ENCODE measurements around the gene YWHAB.
"Not testable (repeated sequence)": the region's sequence is repeated elsewhere in the genome, so short reads cannot be mapped to it uniquely, and the experiment has no call there.

Gene YWHAB

DNA sequence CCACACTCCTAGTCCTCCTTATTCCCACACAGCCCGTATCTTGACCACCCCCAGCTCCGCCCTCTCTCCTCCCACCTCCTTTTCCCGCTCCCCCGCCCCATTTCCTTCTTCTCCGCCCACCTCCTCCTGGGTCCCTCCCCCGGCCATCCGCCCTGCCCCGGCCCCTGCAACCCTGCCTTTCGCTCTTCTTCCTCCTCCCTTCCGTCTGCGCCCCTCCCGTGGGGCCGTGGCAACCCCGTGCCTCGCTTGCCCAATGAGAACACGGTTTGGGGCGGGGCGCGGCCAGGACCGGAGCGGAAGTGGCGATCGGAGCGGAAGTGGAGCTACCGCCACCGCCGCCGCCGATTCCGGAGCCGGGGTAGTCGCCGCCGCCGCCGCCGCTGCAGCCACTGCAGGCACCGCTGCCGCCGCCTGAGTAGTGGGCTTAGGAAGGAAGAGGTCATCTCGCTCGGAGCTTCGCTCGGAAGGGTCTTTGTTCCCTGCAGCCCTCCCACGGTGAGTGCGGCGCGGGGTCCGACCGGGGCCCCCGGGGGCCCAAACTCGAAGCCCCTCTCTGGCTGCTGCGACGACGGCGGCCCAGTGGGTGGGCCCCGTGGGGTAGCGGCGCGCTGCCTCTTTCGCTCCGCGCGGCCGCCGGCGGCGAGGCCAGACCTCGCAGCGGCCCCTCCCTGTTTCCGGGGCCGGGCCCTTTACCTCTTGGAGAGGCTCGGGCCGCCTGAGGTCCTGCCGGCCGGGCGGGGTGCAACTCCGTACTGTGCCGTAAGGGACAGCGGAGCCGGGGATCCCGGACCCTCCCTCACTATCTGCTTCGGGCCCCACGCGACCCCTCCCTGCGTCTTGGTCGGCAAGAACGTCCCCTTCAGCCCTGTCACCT, at the start of gene YWHAB:
Gene YWHAB (plus strand): TSS at position 314 of the 874 bp plus-strand sequence. CDS start 15,829 bp downstream, outside the sequence.
- DNase-seq: peak; percentile 95

DNA sequence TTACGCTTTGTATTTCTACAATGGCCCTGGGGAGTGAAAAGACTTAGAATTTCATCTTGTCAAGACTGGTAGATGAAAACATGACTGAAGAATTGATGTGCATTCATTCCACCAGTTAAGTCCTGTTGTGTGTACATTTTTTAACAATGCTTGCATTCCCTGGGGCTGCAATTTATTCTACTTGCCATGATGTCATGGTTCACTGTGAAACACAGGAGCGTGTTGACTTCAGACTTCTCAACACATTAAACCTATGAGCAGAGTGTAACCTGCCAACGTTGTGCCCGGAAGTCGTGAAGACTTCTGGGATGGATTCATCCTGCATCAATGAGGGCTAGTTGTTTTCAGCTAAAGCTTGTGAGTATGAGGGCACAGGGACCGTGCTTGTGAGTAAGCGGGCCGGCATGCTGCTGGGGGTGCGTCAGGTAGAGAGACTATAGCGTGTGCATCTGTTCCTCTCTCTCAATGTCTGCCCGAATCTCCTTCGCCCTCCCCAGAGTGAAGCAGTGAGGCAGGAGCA, 48.8 kb upstream of the YWHAB start:
- no peak for DNase-seq

DNA sequence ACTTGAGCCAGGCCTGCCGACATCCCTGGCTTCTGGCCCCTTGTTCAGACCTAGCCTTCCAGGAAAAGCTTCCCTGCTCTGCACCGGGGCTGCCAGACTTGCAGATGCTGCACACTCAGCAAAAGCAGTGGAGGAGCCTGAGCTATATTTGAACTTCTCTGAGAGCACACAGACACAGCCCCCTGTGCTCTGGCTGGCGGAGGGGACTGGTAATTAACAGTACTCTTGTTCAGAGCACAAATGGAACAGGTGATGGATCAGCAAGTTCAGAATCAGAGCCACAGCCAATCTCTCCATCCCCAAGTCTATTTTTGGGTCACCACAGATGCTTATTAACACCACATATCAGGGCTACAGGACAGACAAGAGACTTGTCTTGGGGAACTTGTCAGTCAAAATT, 47.6 kb upstream of the YWHAB start:
- DNase-seq: no peak

DNA sequence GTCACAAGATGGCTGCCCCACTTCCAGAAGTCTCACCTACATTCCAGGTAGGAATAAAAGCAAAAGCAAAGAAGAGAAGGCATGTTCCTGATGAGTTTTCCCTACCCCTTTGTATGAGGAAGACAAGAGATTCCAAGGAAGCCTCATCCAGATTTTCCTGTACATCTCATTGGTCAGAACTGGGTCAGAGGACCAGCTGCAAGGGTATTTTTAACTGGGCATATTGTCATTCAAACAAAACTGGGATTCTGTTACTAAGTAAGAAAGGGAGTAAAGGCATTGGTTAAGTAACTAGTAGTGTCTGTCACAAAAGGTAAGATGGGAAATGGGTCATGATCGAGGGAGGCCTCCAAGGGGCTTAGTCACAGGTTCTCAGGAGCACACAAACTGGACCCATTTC, 47.0 kb upstream of the YWHAB start:
- DNase-seq: no peak

DNA sequence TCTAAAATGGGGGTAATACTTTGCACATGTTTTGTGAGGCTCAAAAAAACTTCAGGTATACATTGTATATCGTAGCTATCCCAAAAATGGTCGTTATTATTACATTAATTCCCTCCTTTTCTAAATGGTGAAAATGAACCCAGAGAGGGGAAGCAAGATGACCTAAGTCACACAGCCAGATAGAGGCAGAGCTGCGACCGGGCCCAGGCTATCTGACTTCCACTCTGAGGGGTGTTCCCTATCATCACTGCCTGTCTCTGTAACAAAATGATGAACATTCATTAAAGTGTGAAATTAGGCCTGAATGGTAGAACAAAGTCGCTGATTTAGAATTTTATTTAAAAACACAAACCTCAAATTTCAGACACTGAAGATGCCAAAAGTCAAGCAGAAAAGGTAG, 46.0 kb upstream of the YWHAB start:
- DNase-seq: no peak

DNA sequence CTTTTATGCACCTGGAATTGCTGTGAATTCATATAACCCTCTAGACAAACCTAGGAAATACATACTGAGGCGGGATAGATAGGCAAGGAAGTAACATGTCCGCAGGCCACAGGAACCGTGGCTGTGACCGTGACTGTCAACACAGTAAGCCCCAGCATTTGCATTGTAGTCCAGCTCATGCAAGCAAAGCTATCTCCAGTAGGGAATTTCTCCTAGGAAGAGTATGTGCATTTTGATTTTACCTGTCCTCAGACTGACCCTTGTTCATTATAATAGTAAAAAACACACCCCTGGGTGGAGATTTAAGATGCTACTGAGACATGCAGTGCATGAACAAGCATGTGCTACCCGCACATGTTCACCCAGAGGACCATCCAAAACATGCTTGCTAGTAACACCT, 44.7 kb upstream of the YWHAB start:
- no peak for DNase-seq

DNA sequence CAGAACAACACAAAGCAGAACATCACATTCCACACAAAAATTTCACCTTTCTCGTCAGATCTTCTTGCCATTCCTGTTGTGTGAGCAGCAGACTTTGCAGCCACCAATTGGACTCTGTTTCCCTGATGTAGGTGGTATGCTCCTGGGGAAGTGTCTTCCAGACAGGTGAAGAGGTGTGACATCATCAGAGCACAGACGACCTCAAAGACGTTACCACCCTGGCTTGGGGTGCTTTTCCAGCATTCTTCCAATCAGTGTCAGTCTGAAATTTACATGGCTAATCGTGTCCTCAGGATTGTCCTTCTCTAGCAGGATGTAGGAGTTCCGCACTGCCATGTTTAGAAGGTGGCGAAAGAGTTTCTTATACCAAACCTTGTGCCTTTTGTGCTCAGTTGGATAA, 43.5 kb upstream of the YWHAB start:
- DNase-seq: no peak

DNA sequence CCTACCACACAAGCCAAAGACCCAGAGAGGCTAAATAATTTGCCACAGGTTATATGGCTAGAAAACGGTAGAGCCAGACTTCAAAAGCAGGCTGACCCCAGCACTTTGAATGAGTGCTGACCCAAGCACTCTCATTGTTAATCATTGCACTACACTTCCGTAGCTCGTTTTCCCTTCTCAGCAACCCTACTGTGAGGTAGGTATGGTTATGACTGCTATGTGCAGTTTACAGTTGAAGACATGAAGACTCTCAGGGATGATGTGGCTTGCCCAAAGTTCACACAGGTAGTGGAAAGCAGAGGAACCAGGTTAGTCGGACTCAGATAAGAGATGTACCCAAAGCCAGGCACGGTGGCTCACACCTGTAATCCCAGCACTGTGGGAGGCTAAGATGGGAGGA, 41.6 kb upstream of the YWHAB start:
- DNase-seq: no peak

DNA sequence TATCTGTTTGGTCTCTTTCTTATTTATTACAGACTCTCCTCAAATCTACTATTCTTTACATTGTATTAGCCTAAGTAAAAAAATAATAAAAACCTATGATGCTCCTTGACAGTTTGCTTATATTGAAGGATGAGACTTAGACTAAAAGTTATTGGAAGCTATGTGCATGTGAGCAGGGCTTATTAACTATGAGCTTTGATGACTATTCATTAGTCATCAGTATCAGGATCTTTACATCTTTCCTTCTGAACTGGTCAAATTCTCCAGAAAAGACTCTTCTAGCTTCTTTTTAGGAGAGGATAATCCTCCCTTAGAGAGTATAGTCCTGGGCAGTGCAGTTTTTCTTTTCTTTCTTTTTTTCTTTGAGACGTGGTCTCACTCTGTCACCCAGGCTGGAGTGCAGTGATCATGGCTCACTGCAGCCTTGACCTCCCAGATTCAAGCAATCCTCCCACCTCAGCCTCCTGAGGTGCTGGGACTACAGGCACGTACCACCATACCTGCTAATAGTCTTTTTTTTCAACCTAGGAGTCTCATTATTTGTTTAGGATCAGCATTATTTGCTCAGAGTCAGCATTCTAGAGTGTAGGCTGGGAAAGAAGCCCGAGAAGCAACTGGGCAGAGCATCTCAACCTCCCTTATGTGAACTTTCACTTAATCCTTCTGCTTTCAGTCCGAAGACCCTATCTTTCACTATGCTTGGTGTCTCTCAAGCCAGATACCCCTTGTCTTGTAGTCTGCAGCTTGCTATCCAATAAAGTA, 37.1 kb upstream of the YWHAB start:
- no peak for DNase-seq

DNA sequence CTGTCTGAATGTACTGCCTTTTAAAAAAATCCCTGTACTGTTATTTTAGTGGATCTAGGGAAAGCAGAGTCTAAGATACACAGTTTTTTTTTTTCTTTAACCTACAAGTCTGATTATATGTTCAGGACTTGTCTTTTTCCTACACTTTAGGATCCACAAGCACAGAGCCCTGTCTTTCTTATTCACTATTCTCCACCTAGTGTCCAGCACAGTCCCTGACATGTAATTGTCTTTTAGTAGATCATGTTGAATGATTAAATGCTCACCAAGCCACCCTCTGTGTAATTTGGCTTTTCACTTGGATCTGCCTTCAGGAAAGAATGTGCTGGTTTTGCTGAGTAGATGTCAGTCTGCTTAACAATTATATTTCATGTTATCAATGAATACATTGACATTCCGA, 35.8 kb upstream of the YWHAB start:
- no peak for DNase-seq

DNA sequence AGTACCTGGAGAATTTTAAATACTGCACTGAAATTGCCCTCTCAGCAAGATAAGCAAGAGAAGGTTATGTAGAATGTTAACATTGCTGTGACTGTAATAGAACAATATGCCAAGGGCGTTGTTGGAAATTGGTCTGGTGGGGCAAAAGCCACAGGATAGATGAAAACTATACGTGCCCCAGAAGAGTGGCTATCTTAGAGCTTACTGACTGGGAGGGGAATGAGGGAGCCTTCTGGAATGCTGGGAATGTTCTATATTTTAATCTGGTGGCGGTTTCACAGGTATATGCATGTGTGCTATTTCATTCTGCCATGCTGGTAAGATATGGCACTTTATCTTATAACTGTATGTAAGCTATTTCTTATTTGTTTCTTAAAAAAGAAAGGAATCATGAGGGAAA, 35.2 kb upstream of the YWHAB start:
- no peak for DNase-seq

DNA sequence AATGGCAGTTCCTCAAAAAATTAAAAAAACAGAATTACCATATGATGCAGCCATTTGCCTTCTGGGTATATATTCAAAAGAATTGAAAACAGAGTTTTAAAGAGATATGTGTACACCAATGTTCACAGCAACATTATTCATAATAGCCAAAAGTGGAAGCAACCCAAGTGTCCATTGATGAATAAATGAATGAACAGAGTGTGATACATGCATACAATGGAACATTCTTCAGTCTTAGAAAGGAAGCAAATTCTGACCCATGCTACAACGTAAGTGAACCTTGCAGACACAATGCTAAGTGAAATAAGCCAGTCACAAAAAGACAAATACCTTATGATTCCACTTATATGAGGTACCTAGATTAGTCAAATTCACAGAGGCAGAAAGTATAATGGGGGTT, 34.7 kb upstream of the YWHAB start:
- no peak for DNase-seq

DNA sequence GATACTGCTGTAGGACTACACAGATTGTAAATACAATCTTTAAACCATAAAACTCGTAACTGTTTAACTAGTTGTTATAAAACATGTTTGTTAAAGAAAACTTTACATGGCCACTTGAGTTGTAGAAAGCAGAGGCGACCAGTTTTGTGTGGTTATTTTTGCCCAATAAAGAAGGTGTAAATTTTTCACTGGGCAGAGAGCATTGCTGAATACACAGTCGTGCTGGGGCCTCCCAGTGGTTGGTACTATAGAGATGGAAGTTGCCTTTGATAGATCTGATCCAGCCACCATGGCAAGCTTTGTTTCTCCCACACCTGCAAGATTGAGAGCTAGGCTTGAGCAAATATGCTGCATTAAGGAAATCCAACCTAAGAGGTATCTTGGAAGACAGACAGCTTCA, 34.0 kb upstream of the YWHAB start:
- no peak for DNase-seq

DNA sequence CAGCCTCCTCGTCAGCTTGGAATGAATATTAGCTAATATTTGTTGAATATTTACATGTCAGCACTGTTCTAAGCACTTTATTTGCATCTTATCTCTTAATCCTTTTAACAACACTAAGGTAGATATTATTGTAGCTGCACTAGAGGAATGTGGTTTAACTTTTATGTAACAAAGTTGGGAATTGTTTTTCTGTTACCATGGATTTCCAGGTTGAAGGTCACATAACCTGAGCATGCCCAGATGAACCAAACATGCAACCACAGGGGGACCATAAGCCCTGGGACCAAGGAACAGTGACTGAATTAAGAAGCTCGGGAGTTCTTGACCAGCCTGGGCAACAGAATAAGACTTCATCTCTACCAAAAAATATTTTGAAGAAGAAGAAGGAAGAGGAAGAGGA, 29.1 kb upstream of the YWHAB start:
- DNase-seq: no peak

DNA sequence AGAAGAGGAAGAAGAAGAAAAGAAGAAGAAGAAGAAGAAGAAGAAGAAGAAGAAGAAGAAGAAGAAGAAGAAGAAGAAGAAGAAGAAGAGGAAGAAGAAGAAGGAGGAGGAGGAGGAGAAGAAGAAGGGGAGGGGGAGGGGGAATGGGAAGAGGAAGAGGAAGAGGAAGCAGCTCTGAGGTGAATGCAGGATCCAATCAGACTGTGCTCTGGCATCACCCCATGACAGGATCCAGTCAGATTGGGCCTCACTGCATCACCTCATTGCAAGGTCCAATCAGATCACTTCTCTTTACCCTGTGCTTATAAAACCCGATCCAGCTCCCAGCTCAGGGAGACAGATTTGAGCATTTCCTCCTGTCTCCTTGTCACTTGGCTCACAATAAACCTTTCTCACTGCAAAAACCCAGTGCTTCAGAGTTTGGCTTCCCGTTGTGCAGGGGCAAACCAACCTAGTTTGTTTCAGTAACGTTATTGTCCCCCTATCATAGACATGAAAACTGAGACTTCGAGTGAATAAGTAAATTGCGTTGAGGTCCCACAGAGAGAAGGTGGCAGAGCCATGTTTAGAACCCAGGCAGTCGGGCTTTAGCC, 28.6 kb upstream of the YWHAB start:
- DNase-seq: no peak

DNA sequence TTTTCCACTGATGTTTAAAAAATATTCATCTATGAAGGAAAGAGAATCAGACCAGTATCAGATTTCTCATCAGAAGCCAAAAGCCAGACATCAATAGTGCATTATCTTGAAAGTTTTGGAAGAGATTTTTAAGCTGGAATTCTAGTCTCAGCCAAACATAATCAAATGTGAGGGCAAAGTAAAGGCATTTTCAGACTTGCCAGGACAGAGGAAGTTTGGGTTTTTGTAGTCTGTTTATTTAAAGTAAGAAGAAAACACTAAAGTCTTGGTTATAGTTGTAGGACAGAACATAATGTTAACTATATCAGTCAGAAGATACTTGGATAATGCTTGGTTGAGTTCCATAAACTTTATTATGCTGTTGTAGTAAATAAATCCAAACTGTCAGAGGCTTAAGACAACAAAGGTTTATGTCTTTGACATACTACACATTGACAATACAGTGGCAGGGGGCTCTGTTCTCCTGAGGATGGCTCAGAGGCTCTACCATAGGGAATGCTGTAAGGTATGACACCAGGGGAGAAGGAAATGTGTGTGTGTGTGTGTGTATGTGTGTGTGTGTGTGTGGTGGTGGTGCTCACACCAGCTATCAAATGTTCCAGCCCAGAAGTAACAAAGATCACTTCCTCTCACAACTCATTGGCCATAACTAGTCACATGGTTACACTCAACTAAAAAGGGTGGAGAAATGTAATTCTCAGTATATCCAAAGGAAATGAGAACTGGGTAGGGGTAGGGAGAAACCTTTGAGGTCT, 26.7 kb upstream of the YWHAB start:
- DNase-seq: no peak

DNA sequence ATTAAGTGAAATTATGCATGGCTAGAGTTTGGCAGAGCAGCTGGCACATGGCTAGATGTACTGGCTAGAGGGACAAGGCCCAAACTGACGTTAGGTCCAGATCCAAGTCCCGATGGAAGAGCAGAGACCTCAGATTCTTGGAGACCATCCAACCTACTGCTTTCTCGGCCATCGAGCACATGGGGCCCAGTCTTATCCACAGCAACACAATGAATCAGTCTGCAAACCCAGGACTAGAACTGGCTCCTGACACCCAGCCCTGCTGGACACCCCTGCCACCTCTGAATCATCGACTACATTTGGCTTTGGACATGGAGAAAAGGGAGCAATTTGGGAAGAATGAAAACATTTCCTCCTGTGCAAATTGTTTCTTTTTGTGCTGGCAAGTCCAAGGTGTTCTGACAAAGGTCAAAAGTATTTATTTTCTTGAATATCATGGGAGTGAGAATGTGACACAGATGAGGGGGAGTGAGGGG, 23.9 kb upstream of the YWHAB start:
- DNase-seq: no peak

DNA sequence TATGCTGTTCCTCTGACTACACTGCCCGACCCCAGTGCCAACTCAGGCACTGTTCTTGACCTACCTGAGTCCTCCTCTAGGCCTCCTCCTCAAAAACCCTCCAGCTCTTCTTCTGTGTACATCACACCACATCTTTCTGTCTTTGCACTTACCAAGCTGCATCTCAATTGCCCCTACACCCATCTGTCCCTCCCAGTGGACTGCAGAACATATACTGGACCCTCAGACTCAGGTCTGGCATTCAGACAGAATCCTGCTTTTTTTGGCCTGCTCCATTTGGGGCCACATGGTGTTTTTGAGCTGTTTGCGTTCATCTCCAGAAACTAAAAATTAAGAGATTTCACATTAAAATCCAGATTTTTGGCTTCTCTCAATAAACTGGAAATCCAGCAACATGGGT, 23.2 kb upstream of the YWHAB start:
- DNase-seq: no peak

DNA sequence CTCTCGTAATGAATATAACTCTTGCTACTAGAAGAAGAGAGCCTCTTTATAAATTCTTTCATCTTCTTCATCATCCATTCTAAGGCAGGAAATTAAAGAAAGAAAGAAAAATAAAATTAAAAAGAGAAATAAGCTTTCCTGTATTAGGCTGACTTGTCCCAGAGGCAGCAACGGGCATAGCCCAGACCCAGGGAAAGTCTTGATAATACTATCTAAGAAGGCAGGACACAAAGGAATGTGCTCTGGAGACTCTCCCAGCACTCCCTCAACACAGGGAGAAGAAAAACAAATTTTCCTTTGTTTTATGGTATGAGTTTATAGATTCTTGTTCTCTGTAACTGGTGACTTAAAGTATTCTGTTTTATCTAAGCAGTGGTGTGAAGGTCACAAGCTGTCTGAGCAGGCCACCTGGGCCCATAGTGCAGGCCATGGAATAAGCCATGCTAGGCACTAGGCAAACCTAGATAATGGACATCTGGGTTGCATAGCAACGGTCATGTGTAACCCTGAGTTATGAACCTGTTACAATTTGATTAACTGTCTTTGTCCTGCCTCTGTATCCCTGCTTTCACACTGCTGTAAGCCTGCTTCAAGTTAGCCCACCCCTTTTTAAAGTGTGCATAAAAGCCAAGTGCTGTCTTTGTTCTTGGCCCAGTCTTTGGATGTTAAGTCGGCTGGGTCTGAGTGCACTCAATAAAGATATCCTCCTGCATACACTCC, 22.0 kb upstream of the YWHAB start:
- not testable (repeated sequence) for DNase-seq

DNA sequence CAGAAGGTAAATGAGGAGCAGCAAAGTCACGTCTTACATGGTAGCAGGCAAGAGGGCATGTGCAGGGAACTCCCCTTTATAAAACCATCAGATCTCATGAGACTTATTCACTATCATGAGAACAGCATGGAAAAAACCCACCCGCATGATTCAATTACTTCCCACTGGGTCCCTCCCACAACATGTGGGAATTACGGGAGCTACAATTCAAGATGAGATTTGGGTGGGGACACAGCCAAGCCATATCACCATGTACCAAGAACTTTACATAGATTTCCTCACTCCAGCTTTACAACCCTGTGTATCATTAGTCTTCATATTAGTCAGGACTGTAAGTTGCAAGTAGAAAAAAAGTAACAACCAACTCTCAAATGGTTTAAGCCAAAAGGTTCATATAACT, 21.0 kb upstream of the YWHAB start:
- DNase-seq: not testable (repeated sequence)

DNA sequence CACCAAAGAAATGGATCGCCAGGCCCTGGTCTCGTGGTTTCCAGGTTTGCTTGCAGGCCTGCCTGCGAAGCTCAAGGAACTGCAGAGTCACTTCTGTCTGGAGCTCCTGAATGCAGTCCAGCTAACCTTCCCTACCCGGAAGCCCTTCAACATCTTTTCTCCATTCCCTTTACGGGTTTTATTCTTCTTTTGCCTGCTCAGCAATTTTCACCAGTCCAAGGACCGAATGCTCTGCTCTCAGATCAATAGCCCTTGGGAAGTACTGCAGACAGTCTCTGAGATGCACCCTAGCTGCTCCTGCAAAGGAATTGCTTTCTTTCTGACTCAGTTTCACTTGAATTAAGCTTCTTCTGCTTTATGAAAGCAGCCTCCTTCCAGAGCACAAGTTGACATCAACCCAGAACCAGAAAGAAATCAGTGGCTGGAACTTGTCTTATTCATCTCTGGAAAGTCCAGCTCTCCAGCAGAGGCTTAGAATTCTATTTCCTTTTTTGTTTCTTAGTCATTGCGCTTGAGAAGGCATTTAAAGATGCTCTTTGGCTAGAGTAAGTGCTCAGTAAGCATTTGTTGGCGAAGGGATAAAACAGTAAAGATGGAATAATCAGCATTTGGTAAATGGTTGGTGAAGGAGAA, 18.7 kb upstream of the YWHAB start:
- no peak for DNase-seq

DNA sequence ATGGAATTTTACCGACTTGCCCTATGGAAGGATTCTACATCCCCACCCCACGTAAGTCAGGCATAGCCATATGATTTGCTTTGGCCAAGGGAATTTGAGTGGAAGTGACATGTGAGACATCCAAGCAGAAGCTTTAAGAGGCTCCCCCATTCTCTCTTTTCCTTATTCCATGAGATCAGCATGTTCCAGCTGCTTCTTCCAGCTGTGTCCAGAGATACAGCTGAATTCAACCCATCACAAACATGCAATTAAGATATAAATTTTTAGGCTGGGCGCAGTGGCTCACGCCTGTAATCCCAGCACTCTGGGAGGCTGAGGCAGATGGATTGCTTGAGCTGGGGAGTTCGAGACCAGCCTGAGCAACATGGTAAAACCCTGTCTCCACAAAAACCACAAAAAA, 16.0 kb upstream of the YWHAB start:
- no peak for DNase-seq

All from NCI-H2227 treated with DMSO at 0.1 percent for 48 hours (cell line).